Parathyroid adenoma (tissue), 2 donors: ENCODE measurements around the gene INSC.

Source experiments
- H2AFZ ChIP-seq: fragments of 300-600 bp; sonication (generic); one replicate; pipeline ENCODE4 v1.7.0; 2017; ENCODE audit warnings: antibody characterized with exemption, mild to moderate bottlenecking
- H3K27ac ChIP-seq: fragments of 300-600 bp; sonication (generic); one replicate; pipeline ENCODE4 v1.7.0; 2017
- H3K27me3 ChIP-seq: fragments of 300-600 bp; sonication (generic); one replicate; pipeline ENCODE4 v1.7.0; 2017; ENCODE audit warnings: low read length; ENCODE audit not compliant: control insufficient read depth, insufficient read depth
- H3K36me3 ChIP-seq: fragments of 300-600 bp; sonication (generic); one replicate; pipeline ENCODE4 v1.7.0; 2017; ENCODE audit warnings: low read length; ENCODE audit not compliant: control insufficient read depth, insufficient read depth
- H3K4me1 ChIP-seq: fragments of 300-600 bp; sonication (generic); one replicate; pipeline ENCODE4 v1.7.0; 2017; ENCODE audit warnings: control low read depth
- H3K4me2 ChIP-seq: fragments of 300-600 bp; sonication (generic); one replicate; pipeline ENCODE4 v1.7.0; 2017; ENCODE audit warnings: low read length
- H3K4me3 ChIP-seq: fragments of 300-600 bp; sonication (generic); one replicate; pipeline ENCODE4 v1.7.0; 2017; ENCODE audit warnings: low read depth, low read length
- H3K79me2 ChIP-seq: fragments of 300-600 bp; sonication (generic); one replicate; pipeline ENCODE4 v1.7.0; 2017; ENCODE audit warnings: control low read depth
- H3K9ac ChIP-seq: fragments of 300-600 bp; sonication (generic); one replicate; pipeline ENCODE4 v1.7.0; 2017; ENCODE audit warnings: mild to moderate bottlenecking
- H3K9me3 ChIP-seq: fragments of 300-600 bp; sonication (generic); one replicate; pipeline ENCODE4 v1.7.0; 2017; ENCODE audit warnings: low read length; ENCODE audit not compliant: control insufficient read depth
- CTCF ChIP-seq: fragments of 300-600 bp; sonication (generic); IDR thresholded peaks from one replicate; pipeline ENCODE4 v1.7.0; 2017; ENCODE audit warnings: antibody characterized with exemption, mild to moderate bottlenecking
- donor health status: primary hyperparathyroidism.

INSC gene

GRCh38 chr11:15148169-15148568 lies 33.4 kb downstream of the INSC start:
- Histone ChIP-seq H3K4me2 (no peak overlapping the region), H3K4me1 (no peaks in the 10 kb centered on the region), H3K36me3 (no peaks in the 10 kb centered on the region), H3K79me2 (no peaks in the 10 kb centered on the region), H3K4me3 (no peak overlapping the region), H3K9ac (no peak overlapping the region), H3K27me3 (no peaks in the 10 kb centered on the region), H2AFZ (no peak overlapping the region), H3K9me3 (no peaks in the 10 kb centered on the region), H3K27ac (no peak overlapping the region)
- TF ChIP-seq CTCF, result no peak

- H3K4me2 ChIP-seq, result no peak overlapping the region
- no peak overlapping the region for H3K9ac ChIP-seq
- no peak overlapping the region for H2AFZ ChIP-seq
- H3K36me3 ChIP-seq, result no peaks in the 10 kb centered on the region
- no peak overlapping the region for H3K4me3 ChIP-seq
- no peaks in the 10 kb centered on the region for H3K79me2 ChIP-seq
- no peaks in the 10 kb centered on the region for H3K27me3 ChIP-seq
- H3K27ac ChIP-seq, result no peak overlapping the region
- H3K9me3 ChIP-seq, result no peaks in the 10 kb centered on the region
- no peaks in the 10 kb centered on the region for H3K4me1 ChIP-seq
- TF ChIP-seq CTCF, result no peak
Observed at GRCh38 chr11:15149050-15149449, 34.3 kb downstream of the INSC start.

- Histone ChIP-seq H3K9me3 (no peaks in the 10 kb centered on the region), H3K79me2 (no peaks in the 10 kb centered on the region), H3K4me2 (no peak overlapping the region), H3K36me3 (no peaks in the 10 kb centered on the region), H3K27ac (no peak overlapping the region), H3K27me3 (no peaks in the 10 kb centered on the region), H2AFZ (no peak overlapping the region), H3K4me1 (no peaks in the 10 kb centered on the region), H3K9ac (no peak overlapping the region), H3K4me3 (no peak overlapping the region)
- no peak for TF ChIP-seq CTCF
Observed at GRCh38 chr11:15150507-15150906, 35.8 kb downstream of the INSC start.

GRCh38 chr11:15153231-15153630 lies 38.5 kb downstream of the INSC start:
- no peak overlapping the region for H3K27ac ChIP-seq
- no peak for TF ChIP-seq CTCF
- no peak overlapping the region for H2AFZ ChIP-seq
- H3K4me2 ChIP-seq, result no peak overlapping the region
- no peaks in the 10 kb centered on the region for H3K4me1 ChIP-seq
- H3K9ac ChIP-seq, result no peak overlapping the region
- no peaks in the 10 kb centered on the region for H3K36me3 ChIP-seq
- no peaks in the 10 kb centered on the region for H3K79me2 ChIP-seq
- no peak overlapping the region for H3K4me3 ChIP-seq
- H3K9me3 ChIP-seq, result no peaks in the 10 kb centered on the region
- no peaks in the 10 kb centered on the region for H3K27me3 ChIP-seq

- no peak for TF ChIP-seq CTCF
Observed at GRCh38 chr11:15157181-15157580, 42.5 kb downstream of the INSC start.

More at GRCh38 chr11:15157181-15157580, 42.5 kb downstream of the INSC start:
- Histone ChIP-seq H3K27me3 (no peaks in the 10 kb centered on the region), H2AFZ (no peak overlapping the region), H3K4me1 (no peaks in the 10 kb centered on the region), H3K27ac (no peak overlapping the region), H3K9ac (no peak overlapping the region), H3K4me3 (no peak overlapping the region), H3K36me3 (no peaks in the 10 kb centered on the region), H3K9me3 (no peaks in the 10 kb centered on the region), H3K4me2 (no peak overlapping the region), H3K79me2 (no peaks in the 10 kb centered on the region)
